ENCODE measurements around the gene CCDC175.

Gene CCDC175

GRCh38 chr14:59484639-59485175 lies 91.9 kb downstream of the CCDC175 start:
- Histone ChIP-seq H2AFZ (ENCODE audit: low read depth, low read length) (peak overlapping the region; percentile 65), H3K27me3 (ENCODE audit: insufficient read depth, low read length) (no peaks in the 10 kb centered on the region), H3K4me3 (ENCODE audit: low read length) (peak overlapping the region; percentile 84), H3K9me3 (ENCODE audit: low read length) (no peaks in the 10 kb centered on the region), H3K4me1 (ENCODE audit: insufficient read depth, low read length) (peaks cover 15% of the 10 kb centered on the region), H3K36me3 (ENCODE audit: insufficient read depth, low read length) (peaks cover 23% of the 10 kb centered on the region)

GRCh38 chr14:59483819-59484638 lies 92.6 kb downstream of the CCDC175 start, which contains the start of the genes JKAMP and L3HYPDH:
Gene JKAMP, plus strand, starts transcription at chr14:59484517. Its CDS starts 73 bp downstream, at chr14:59484590.
Gene L3HYPDH, minus strand, starts transcription at chr14:59484408. Its CDS starts 92 bp downstream, at chr14:59484316.
- no peaks in the 10 kb centered on the region for H3K27me3 ChIP-seq (ENCODE audit: insufficient read depth, low read length)
- H3K9me3 ChIP-seq (ENCODE audit: low read length) = no peaks in the 10 kb centered on the region
- H3K4me3 ChIP-seq (ENCODE audit: low read length) = peak within 1 kb of the TSS; percentile 84
- peaks cover 15% of the 10 kb centered on the region for H3K4me1 ChIP-seq (ENCODE audit: insufficient read depth, low read length)
- peak within 1 kb of the TSS; percentile 65 for H2AFZ ChIP-seq (ENCODE audit: low read depth, low read length)
- H3K36me3 ChIP-seq (ENCODE audit: insufficient read depth, low read length) = peaks cover 17% of the 10 kb centered on the region

- H3K9me3 ChIP-seq (ENCODE audit: low read length) = no peaks in the 10 kb centered on the region
- H3K4me1 ChIP-seq (ENCODE audit: insufficient read depth, low read length) = peaks cover 15% of the 10 kb centered on the region
- peak overlapping the region; percentile 65 for H2AFZ ChIP-seq (ENCODE audit: low read depth, low read length)
- peak overlapping the region; percentile 84 for H3K4me3 ChIP-seq (ENCODE audit: low read length)
- H3K27me3 ChIP-seq (ENCODE audit: insufficient read depth, low read length) = no peaks in the 10 kb centered on the region
- H3K36me3 ChIP-seq (ENCODE audit: insufficient read depth, low read length) = peaks cover 17% of the 10 kb centered on the region
Observed at GRCh38 chr14:59483363-59483762, 93.2 kb downstream of the CCDC175 start.

GRCh38 chr14:59482541-59483331 lies 93.9 kb downstream of the CCDC175 start:
- Histone ChIP-seq H2AFZ (ENCODE audit: low read depth, low read length) (no peak overlapping the region), H3K9me3 (ENCODE audit: low read length) (no peaks in the 10 kb centered on the region), H3K36me3 (ENCODE audit: insufficient read depth, low read length) (peaks cover 15% of the 10 kb centered on the region), H3K4me3 (ENCODE audit: low read length) (peak overlapping the region; percentile 84), H3K4me1 (ENCODE audit: insufficient read depth, low read length) (peaks cover 15% of the 10 kb centered on the region), H3K27me3 (ENCODE audit: insufficient read depth, low read length) (no peaks in the 10 kb centered on the region)

- H3K36me3 ChIP-seq (ENCODE audit: insufficient read depth, low read length) = peaks cover 10% of the 10 kb centered on the region
- H3K4me1 ChIP-seq (ENCODE audit: insufficient read depth, low read length) = peaks cover 15% of the 10 kb centered on the region
- H3K9me3 ChIP-seq (ENCODE audit: low read length) = no peaks in the 10 kb centered on the region
- H3K4me3 ChIP-seq (ENCODE audit: low read length) = no peak overlapping the region
- no peak overlapping the region for H2AFZ ChIP-seq (ENCODE audit: low read depth, low read length)
- no peaks in the 10 kb centered on the region for H3K27me3 ChIP-seq (ENCODE audit: insufficient read depth, low read length)
Observed at GRCh38 chr14:59481871-59482540, 94.6 kb downstream of the CCDC175 start.

GRCh38 chr14:59481407-59481806 lies 95.2 kb downstream of the CCDC175 start:
- H2AFZ ChIP-seq (ENCODE audit: low read depth, low read length) = no peak overlapping the region
- no peak overlapping the region for H3K4me3 ChIP-seq (ENCODE audit: low read length)
- peaks cover 13% of the 10 kb centered on the region for H3K36me3 ChIP-seq (ENCODE audit: insufficient read depth, low read length)
- peaks cover 15% of the 10 kb centered on the region for H3K4me1 ChIP-seq (ENCODE audit: insufficient read depth, low read length)
- no peaks in the 10 kb centered on the region for H3K9me3 ChIP-seq (ENCODE audit: low read length)
- no peaks in the 10 kb centered on the region for H3K27me3 ChIP-seq (ENCODE audit: insufficient read depth, low read length)

GRCh38 chr14:59480166-59480565 lies 96.4 kb downstream of the CCDC175 start:
- H3K36me3 ChIP-seq (ENCODE audit: insufficient read depth, low read length) = peaks cover 25% of the 10 kb centered on the region
- no peak overlapping the region for H2AFZ ChIP-seq (ENCODE audit: low read depth, low read length)
- no peaks in the 10 kb centered on the region for H3K9me3 ChIP-seq (ENCODE audit: low read length)
- H3K4me3 ChIP-seq (ENCODE audit: low read length) = no peak overlapping the region
- peaks cover 12% of the 10 kb centered on the region for H3K4me1 ChIP-seq (ENCODE audit: insufficient read depth, low read length)
- H3K27me3 ChIP-seq (ENCODE audit: insufficient read depth, low read length) = no peaks in the 10 kb centered on the region

GRCh38 chr14:59478540-59478939 lies 98.1 kb downstream of the CCDC175 start:
- Histone ChIP-seq H3K9me3 (ENCODE audit: low read length) (no peaks in the 10 kb centered on the region), H3K4me1 (ENCODE audit: insufficient read depth, low read length) (peaks cover 12% of the 10 kb centered on the region), H3K36me3 (ENCODE audit: insufficient read depth, low read length) (peaks cover 38% of the 10 kb centered on the region), H2AFZ (ENCODE audit: low read depth, low read length) (no peak overlapping the region), H3K27me3 (ENCODE audit: insufficient read depth, low read length) (no peaks in the 10 kb centered on the region), H3K4me3 (ENCODE audit: low read length) (no peak overlapping the region)

GRCh38 chr14:59475709-59476108 lies 100.9 kb downstream of the CCDC175 start:
- Histone ChIP-seq H2AFZ (ENCODE audit: low read depth, low read length) (no peak overlapping the region), H3K4me1 (ENCODE audit: insufficient read depth, low read length) (no peaks in the 10 kb centered on the region), H3K36me3 (ENCODE audit: insufficient read depth, low read length) (peaks cover 57% of the 10 kb centered on the region), H3K27me3 (ENCODE audit: insufficient read depth, low read length) (no peaks in the 10 kb centered on the region), H3K9me3 (ENCODE audit: low read length) (no peaks in the 10 kb centered on the region), H3K4me3 (ENCODE audit: low read length) (no peak overlapping the region)

GRCh38 chr14:59474172-59474571 lies 102.4 kb downstream of the CCDC175 start:
- H3K9me3 ChIP-seq (ENCODE audit: low read length) = no peaks in the 10 kb centered on the region
- no peaks in the 10 kb centered on the region for H3K4me1 ChIP-seq (ENCODE audit: insufficient read depth, low read length)
- H2AFZ ChIP-seq (ENCODE audit: low read depth, low read length) = no peak overlapping the region
- H3K4me3 ChIP-seq (ENCODE audit: low read length) = no peak overlapping the region
- H3K36me3 ChIP-seq (ENCODE audit: insufficient read depth, low read length) = peaks cover 60% of the 10 kb centered on the region
- H3K27me3 ChIP-seq (ENCODE audit: insufficient read depth, low read length) = no peaks in the 10 kb centered on the region

GRCh38 chr14:59465316-59466135 lies 111.1 kb downstream of the CCDC175 start, which contains the start of gene GPR135:
Gene GPR135, minus strand, starts transcription at chr14:59465380. Its CDS starts 154 bp downstream, at chr14:59465226.
- peaks cover 30% of the 10 kb centered on the region for H3K36me3 ChIP-seq (ENCODE audit: insufficient read depth, low read length)
- no peak within 1 kb of the TSS for H2AFZ ChIP-seq (ENCODE audit: low read depth, low read length)
- H3K4me1 ChIP-seq (ENCODE audit: insufficient read depth, low read length) = no peaks in the 10 kb centered on the region
- H3K27me3 ChIP-seq (ENCODE audit: insufficient read depth, low read length) = no peaks in the 10 kb centered on the region
- H3K9me3 ChIP-seq (ENCODE audit: low read length) = peaks cover 6% of the 10 kb centered on the region
- no peak within 1 kb of the TSS for H3K4me3 ChIP-seq (ENCODE audit: low read length)

Data from neuron (in vitro differentiated cells).